Stimulated activated CD4-positive, alpha-beta T cell treated with anti-CD3 and anti-CD28 coated beads, Interleukin-2, amount 100 ng/mL, for 4 hours (primary cell): Measurements from ENCODE around the gene SH3RF2.
"Not testable (repeated sequence)": the region's sequence is repeated elsewhere in the genome, so short reads cannot be mapped to it uniquely, and the experiment has no call there.

Source experiments
- DNase-seq: peaks from one replicate; pipeline ENCODE4 v3.0.0-alpha.2; 2020; ENCODE audit warnings: low read depth

The SH3RF2 gene

DNA sequence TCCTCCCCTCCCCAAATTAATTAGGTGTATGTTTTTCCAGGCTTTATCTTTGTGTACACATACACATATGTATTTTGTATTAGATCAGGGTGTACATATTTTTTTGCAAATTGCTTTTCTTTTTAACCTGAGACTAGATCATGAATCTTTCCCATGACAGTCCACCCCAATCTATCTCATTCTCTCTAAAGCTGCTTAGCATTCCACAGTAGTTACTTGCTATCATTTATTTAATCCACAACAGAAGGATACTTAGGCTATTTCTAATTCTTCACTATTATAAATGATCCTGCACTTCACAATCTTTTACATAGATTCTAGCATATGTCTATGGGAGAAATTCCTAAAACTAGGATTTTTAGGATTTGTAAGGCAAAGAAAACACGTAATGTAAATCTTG lies 43.9 kb downstream of the SH3RF2 start:
- no peak for DNase-seq

DNA sequence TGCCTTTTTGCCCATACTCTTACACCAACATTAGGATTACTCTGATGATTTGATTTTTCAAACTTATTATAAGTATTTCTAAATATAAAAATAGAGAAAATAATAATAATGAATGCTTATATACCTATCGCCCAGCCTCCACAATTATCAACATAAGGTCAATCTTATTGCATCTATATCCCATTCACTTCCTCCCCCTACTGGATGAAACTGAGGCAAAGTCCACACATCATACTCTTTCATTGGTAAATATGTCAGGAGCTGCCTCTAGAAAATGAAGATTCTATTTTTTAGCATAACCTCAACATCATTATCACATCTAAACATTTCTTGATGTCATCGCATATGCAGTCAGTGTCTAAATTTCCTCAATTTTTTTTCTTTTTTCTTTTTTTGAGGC lies 44.3 kb downstream of the SH3RF2 start:
- DNase-seq, result no peak

DNA sequence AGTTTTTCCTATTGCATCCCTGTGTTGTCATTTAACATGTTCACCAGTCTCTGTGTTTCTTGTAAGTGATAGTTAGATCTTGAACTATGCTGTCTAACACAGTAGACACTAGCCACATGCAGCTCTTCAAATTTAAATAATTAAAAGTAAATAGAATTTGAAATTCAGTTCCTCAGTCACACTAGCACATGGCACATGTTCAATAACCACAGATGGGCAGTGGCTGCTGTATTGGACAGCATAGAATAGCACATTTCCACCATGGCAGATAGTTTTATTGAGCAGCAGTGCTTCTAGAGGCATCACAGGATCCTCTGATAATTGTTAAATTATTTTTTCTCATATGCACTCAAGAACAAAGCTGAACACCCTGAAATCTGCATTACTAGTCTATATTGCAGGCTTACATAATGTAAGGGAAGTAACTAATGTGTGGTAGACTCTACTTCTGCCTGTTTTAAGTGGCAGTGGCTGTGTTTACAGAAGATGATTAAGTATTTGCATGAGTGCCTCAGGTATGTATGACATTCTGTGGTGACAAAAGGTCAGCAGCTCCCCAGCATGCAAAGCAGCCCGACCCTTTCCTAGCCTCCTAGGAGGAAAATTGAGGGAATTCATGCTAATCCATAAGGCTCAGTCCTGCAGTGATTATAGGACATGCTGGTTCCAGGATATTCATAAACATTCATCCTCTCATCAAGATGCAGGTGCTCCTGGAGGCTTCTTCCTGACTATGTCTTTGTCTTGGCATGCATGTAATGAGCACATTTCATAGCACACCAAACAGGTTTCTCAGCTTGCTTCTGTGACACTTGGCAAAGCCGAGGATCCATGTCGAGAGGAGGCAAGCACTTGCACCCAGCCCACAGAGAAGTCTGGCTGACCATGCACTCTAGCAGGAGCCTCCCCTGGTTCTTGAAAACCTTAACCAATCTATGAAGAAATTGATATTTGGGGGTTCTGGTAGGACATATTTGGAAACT lies 45.5 kb downstream of the SH3RF2 start:
- DNase-seq, result no peak

DNA sequence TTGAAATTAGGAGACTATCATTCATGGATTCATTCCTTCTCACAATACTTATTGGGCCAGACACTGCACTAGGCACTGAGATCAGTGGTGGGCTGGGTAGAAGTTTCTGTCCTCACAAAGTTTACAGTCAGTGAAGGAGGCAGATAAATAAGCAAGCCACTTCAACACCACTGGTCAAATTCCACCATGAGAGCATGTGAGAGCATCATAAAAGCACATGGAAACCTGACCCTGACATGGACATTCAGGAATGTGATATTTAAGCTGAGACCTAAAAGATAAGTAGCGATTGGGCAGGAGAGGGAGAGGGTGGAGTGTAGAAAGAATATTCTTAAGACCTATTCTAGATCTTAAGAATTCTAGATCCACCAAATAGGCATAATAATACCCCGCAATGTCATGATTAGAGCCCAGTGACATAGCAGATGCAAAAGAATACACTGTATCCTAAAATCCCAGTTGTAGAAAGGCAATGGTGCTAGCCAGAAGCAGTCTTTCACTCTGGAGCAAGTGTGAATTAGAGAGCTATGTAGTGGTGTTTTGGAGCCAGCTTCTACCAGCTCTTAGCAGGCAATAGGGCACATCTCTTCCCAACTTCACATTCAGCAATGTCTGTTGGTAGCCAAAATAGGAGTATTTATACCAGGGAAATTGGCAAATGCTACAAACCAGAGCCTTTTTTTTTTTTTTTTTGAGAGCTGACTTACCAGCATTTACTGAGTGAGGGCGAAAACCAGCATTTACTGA lies 46.4 kb downstream of the SH3RF2 start:
- DNase-seq, result no peak

DNA sequence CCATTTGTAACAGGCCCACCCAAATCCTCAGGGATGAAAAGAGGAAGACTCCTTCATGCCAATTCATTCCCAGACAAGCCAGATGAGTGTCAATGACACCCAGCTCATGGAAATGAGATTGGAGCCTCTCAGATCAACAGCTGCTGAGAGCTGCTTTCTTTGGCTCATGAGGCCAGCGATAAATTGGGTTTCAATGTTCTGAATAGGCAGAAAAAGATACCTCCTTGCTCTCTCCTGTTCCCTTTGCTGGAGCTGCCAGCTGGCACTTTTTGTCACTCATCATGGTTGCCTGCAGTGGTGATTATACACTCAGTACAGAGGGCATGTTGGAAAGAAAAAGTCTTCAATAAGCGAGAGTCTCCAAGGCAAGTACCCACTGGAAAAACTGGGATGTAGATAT lies 47.1 kb downstream of the SH3RF2 start:
- DNase-seq, result no peak

DNA sequence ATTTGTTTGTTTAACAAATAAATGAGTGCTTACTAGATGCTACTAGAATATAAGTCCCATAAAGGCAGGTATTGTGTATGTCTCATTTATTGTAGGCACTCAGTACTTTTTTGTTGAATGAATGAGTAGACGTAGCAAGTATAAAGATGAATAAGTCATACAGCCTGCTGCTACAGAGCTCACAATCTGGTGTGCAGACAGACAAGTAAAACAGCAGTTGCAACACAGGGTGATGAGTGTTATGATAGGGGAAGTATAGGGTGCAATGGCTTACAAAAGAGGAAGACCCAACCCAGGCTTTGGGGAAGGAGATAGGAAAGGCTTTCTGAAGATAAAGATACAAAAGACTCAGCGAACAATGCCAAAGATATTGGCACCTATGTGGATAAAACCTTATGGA lies 47.7 kb downstream of the SH3RF2 start:
- no peak for DNase-seq

DNA sequence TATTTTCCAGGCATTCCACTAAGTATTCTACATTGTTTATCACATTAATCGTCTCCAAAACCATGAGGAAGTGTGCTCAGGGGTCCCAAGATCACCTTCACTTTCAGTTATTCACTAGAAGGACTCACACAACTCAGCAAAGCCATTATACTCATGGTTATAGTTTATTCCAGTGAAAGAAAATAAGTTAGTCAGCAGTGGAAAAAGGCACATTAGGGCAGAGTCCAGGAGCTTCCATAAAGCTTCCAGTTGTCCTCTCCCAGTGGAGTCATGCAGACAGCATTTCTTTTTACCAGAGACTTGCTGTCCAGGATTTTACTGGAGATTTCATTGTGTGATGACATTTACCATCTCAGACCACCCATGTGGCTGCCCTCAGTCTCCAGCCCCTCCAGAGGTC lies 51.5 kb downstream of the SH3RF2 start:
- no peak for DNase-seq

DNA sequence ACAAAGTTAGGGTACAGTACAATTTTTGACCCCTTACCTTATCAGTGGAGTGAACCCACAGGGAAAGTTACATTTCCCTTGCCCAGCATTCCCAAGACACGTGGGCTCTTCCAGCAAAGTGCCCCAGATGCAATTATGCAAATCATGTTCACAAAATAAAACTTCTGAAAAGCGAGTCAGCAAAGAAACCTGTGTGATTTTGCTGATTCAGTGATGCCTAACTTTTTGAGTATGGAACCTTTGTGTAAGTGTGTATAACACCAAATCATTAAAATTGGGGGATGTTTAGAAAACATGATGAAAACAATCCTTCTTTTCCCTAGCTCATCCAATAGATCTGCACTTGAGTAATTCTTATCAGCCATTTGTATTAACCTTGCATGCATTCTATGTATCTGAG lies 52.6 kb downstream of the SH3RF2 start:
- no peak for DNase-seq

DNA sequence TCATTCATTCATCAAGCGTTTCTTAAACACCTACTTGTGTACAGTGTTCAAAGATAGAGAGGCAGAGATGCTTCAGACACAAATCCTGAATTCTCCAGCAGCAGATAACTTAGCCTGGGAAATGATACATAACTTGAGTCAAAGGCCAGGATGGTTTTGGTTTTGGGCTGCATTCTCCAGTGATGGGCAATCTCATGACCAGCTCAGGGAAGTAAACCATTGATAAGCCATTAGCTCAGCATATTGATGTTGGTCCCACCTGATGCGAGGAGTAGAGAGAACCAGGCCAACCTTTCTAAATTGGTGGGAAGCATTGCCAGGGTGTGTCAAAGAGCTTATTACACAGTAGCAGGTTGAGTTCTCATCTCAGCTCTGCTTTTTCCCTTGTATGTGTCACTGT lies 53.0 kb downstream of the SH3RF2 start:
- no peak for DNase-seq

DNA sequence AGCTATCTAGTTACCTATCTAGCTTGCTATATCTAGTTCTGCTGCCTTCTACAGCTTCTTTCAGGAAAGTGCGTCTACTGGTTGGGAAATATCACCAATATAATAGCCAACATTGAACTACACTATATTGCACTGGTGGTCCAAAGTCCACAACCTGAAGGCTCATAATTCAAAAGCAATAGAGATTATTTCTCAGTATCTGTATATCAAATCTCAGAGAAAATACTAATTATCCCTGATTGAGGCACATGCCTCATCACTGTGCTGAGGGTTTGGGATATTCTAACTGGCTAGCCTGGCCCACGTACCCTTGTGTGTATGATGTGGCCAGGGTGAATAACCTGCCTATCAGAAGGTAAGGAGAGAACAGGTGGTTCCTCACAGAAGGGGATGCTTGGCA lies 53.8 kb downstream of the SH3RF2 start:
- no peak for DNase-seq

DNA sequence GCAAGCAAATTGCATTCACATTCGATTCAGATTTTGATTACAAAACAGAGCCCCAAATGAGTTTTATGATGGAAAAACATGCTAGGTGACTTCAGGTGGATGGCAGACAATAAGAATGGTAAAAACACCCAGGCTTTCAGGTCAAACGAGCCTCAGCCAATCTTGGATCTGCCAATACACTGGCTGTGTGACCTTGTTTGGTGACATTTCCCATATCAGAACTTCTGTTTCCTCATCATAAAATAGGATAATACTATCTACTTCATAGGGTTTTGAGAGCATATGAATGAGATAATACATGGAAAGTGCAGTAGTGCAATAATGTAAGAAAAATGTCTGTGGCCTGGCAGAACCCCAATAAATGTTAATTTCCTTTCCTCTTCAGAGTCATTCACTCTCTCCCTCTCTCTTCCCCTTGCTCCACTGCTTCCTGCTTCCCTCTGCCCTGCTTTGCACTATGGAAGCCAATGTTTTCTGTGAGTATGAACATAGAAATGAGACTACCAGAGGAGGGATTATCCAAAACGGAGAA lies 54.7 kb downstream of the SH3RF2 start:
- DNase-seq, result no peak

DNA sequence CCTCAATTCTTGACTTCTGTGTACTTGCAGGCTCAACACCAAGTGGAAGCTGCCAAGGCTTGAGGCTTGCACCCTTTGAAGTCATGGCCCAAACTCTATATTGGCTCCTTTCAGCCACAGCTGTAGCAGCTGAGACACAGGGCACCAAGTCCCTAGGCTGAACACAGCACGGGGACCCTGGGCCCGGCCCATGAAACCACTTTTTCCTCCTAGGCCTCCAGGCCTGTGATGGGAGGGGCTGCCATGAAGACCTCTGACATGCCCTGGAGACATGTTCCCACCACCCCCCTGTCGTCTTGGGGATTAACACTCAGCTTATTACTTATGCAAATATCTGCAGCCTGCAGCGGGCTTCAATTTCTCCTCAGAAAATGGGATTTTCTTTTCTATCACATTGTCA lies 57.2 kb downstream of the SH3RF2 start:
- not testable (repeated sequence) for DNase-seq

DNA sequence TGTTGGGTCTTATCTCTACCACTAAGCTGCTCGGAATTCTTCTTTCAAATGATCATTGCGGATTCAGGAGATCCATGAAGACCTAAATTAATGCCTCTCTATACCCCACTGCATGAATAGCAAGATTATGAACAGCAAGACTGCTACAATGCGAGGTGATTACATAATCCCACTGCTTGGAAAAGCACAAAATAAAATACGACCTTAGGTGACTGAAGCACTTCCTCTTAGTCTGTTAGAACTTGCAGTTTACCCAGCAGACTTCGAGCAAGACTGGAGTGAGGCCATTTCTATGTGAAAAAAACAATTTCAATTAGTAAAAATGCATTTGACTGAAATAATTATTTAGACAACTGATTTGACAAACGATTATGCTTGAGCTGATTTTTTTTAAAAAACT lies 59.8 kb downstream of the SH3RF2 start:
- no peak for DNase-seq

DNA sequence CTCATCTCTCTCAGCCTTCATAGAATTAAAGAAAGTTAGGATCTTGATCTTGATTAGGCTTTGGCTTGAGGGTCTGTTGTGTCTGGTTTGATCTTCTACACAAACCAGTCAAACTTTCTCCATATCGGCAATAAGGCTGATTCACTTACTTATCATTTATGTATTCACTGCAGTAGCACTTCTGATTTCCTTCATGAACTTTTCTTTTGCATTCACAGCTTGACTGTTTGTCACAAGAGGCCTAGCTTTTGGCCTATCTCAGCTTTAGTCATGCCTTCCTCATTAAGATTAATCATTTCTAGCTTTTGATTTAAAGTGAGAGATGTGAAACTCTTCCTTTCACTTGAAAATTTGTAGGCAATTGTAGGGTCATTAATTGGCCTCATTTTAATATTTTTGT lies 62.8 kb downstream of the SH3RF2 start:
- DNase-seq, result no peak

DNA sequence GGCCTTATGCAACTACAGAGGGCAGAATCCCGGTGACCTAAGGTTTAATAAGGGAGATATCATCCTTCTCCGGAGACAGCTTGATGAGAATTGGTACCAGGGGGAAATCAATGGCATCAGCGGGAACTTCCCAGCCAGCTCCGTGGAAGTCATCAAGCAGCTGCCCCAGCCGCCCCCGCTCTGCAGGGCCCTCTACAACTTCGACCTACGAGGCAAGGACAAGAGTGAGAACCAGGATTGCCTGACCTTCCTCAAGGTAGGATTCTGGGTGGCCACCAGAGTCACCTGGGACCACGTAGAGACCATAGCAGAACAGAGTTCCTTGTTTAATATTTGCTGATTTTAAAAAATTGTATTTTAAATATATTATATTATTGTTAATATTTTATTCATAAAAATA lies 63.7 kb downstream of the SH3RF2 start:
- DNase-seq, result no peak

DNA sequence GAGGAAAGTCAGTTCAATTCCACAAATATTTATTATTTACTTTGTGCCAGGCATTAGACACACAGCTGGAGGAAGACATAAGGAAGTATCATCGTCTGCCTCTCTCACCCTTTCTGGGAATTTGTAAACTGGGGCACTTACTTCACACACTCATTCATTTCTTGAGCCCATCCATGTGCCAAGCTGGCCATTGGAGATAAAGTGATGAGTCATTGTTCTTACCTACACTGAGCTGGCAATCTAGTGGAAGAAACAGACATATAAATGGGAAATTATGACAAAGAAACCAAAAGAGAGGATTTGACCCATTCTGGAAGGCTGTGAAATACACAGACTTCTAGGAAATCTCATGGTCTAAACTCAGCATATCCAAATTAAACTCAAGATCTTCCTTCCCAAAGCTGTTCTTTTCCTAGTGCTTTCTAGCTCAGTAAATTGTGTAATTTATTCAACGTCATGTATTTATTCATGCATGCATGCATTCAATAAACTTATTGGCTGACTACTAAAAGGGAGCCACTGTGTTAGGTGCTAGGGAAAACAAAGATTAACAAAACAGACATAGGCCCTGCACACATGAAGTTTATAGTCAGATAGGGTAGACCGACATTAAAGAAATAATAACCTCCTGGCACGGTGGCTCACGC lies 65.3 kb downstream of the SH3RF2 start:
- no peak for DNase-seq

DNA sequence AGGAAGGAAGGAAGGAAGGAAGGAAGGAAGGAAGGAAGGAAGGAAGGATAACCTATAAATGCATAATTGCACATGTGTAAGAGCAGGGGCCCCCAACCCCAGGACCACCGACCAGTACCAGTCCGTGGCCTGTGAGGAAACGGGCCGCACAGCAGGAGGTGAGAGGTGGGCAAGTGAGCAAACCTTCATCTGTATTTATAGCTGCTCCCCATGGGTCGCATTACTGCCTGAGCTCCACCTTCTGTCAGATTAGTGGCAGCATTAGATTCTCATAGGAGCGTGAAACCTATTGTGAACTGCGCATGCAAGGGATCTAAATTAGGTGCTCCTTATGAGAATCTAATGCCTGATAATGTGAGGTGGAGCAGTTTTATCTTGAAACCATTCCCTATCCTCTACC lies 66.1 kb downstream of the SH3RF2 start:
- no peak for DNase-seq

DNA sequence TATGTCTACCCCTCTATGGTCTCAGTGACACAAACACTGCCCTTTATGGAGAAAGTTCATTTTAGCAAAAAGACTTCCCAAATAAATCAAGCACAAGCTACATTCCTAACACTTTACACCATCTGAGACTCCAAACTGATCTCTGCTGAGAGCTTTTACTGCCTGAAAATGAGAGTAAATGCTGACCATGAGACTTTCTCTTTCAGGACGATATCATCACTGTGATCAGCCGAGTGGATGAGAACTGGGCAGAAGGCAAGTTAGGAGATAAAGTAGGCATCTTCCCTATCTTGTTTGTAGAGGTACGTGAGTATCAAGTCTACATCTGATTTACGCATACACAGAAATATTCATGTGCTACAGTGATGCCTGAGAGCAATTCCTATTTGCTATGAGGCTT lies 67.5 kb downstream of the SH3RF2 start:
- DNase-seq, result no peak

DNA sequence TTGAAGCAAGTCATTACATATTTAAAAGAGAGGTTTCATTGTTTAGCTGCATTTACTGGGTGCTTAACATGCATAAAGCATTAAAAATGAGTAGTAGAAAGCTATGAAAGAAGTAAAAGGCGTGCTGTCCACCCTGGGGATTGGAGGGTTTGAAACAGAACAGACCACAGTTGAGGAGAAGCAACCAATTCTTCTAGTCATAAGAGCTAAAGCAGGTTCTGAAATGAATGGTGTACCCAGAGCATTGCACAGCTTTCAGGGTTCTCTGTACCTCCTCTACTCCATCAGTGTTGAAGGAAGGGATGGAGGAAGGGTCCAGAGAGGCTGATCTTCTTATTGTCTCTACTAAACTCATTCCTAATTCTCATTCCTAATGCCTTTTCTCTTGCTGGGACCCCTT lies 68.9 kb downstream of the SH3RF2 start:
- DNase-seq, result no peak

DNA sequence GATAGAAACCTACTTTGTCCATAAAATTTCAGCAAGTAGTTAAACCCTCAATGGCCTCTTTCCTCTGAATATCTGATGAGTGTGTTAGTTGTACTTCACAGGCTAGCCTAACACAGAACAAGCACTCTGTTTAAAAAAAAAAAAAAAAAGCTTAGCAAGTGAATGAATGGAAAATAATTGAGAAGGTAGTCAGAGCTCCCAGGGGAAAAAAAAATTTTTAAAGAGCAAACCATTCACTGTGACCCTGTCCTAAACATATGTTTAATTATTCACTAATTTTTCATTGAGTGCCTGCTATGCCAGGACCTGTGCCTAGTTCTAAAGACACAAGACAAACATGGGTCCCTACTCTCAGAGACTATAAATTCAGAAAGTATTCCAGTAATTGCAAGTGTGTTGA lies 69.3 kb downstream of the SH3RF2 start:
- no peak for DNase-seq

DNA sequence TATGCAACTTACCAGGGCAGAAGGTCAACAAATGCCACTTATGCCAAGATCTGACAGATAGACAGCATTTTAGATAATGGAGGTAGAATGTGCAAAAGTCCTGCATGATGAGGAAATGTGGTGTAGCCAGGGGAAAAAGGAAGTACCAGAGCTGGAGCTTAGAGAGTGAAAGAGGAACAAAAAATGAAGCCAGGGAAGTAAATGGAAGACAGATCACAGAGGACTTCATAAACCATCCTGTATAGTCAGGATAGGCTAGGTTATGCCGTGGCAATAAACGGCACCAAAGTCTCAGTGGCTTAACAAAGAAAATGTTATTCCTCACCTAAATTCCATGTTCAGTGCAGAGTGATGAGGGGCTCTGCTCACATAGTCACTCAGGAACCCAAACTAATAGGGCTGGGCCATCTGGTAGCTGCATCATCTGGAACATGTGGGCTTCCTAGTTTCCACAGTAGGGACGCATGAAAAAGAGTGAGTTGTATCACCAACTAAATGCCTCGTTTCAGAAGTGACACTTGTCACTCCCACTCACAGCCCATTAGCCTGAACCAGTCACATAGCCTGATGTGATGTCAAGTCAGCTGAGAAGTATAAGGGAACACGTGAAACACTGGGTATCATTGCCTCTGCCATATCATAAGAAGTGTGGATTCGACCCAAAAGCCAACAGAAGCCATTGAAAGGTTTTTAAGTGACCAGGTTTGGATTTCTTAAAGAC lies 70.3 kb downstream of the SH3RF2 start:
- DNase-seq, result no peak

DNA sequence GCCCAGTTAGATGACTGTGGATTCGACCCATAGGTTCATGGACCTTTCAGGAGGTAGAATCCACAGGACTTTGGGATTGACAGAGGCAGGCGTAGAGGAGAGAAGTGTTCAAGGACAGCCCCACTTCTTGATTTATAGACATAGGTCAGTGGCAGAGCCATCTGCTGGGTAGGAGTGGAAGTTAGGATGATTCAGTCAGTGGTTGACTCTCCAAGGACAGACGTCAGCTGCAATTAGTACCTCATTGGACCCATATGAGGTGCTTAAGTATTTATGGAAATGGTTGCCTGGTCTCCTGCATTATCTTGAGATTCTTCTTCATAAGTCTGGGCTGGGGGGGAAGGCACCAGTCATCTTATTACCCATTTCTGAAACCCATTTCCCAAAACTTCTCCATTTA lies 70.9 kb downstream of the SH3RF2 start:
- DNase-seq, result no peak
